NOMO-1 (cell line): Measurements from ENCODE around the gene DISC1.
"Not testable (repeated sequence)": the region's sequence is repeated elsewhere in the genome, so short reads cannot be mapped to it uniquely, and the experiment has no call there.

Experiments
- DNase-seq, 2 experiments: peaks; one replicate each; lab custom pipeline; 2025; ENCODE audit not compliant: unreplicated experiment in 2 of 2; lab: John Stamatoyannopoulos, UW

Gene DISC1

GRCh38 chr1:231605149-231606100, 21.2 kb upstream of the DISC1 start:
- DNase-seq = no peak

- no peak for DNase-seq
Measured at GRCh38 chr1:231606712-231607111, 19.9 kb upstream of the DISC1 start.

GRCh38 chr1:231610388-231610787, 16.2 kb upstream of the DISC1 start:
- DNase-seq = no peak

GRCh38 chr1:231611111-231611510, 15.5 kb upstream of the DISC1 start:
- DNase-seq = no peak

GRCh38 chr1:231611851-231612250, 14.7 kb upstream of the DISC1 start:
- no peak for DNase-seq

- peak; percentile 87 to 97 for DNase-seq
Measured at GRCh38 chr1:231612393-231613089, 14.0 kb upstream of the DISC1 start.

DNA sequence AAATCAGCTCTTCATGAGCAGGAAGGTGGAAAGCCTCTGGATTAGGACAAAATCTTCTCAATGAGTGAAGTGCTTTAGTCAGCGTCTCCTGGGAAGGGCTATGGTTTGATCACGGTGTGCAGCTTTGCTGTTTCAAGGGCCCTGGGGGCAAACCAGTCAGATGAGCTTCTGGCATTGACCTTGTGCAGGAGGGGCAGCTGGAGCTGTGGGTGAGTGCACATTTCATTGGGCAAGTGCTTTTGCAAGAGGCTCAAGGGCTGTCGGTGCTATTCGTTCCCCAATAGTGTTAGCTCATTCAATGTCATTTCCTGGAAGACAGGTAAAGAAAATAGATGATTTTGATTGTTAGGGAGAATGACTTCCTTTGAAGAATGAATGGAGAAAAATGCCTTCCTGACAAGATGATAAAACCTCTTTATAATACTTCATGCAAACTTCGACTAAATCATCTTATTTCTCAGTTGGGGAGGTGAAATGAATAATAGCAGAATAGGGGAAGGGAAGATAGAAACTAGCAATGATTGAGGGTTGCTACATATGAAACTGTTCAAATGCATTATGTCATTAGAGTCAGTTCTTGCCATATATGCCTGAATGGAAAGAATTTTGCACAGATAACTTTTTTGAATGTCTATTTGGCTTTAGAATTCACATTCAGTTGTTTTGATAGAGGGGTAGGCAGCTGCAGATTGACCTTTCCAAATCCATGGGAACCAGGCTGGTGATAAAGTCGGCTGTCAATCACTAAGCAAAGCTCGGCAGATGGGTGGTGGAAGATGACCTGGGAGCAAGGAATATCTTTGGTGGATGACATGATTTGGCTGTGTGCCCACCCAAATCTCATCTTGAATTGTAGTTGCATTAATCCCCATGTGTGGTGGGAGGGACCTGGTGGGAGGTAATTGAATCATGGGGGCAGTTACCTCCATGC, 12.9 kb upstream of the DISC1 start:
- DNase-seq = peak; percentile 79 to 82

DNA sequence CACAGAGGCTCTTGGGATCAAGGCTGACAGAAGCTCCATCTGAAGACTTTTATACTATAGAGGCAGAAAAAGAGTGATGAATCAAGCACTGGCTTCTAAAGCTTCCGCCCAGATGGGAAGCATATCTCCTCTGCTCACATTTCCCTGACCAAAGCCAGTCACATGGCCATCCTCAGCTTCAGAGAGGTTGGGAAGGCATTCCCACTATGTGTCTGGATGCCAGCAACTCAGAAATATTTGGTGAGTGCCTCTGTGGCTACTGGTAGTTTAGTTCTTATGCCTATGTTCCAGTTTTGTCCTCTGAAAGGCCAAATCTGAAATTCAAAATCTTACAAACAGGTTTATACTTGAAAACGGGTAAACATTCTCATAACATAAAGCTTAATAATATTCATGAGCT, 9.9 kb upstream of the DISC1 start:
- no peak for DNase-seq

DNA sequence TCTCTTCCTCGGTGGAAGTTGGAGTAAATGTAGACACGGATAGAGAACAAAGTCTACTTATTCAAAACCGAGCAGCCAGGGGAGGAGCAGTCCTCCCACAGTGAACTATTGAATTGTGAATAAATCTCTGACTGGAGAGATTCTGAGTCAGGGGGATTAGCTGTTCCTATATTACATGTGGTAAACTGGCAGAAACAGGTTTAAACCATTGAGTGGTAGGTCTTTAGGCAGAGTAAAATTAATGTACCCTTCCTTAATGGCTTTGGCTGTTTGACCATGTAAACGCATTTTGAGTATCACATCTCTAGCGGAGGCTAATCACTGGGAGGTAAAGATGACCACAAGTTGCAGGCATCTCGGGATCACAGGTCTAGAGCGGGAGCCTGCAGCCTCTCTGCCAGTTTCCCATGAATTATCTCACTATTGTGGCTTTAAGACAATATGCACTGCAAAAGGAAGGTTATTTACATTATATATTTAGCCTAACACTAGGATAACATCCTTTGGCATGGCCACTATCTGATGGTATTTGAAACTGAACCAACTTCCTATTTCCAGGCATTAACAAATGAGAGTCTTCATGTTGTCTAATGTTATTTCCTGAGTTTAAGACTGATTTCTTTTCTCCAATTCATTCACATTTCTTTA, 7.9 kb upstream of the DISC1 start:
- DNase-seq = no peak

- DNase-seq = no peak
Measured at GRCh38 chr1:231619257-231619634, 7.3 kb upstream of the DISC1 start.

DNA sequence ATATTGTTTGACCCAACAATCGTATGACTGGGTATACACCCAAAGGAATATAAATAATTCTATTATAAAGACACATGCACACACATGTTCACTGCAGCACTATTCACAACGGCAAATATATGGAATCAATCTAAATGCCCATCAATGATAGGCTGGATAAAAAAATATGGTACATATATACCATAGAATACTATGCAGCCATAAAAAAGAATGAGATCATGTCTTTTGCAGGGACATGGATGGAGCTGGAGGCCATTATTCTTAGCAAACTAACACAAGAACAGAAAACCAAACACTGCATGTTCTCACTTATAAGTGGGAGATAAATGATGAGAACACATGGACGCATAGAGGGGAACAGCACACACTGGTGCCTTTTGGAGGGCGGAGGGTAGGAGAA, 1.5 kb upstream of the DISC1 start:
- DNase-seq = not testable (repeated sequence)

DNA sequence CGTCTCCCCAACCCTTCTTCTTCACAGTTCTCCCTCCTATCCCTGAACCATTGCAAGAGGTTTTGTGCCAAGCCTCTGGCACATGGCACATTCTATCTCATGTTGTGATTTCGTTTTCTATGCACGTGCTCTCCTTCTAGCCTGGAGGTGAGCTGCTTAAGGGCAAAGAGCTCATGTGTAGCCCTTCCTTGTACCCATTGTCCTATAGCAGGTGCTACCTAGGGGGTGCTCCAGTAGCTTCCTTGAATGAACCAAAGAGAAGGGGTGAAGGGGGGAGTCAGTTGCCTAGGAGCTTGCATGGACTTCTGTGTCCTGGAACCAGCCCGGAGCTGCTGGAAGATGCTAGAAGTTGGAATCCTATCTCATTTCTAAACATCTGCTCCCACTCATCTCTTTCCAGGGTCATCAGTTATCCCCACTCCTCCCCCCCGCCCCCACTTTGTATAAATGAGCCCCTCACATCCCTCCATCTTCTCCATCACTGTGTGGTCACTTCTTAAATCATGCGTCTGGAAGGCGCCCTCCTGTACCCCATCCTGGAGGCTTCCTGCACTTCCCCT, 535 bp upstream of the DISC1 start:
- DNase-seq = no peak

DNA sequence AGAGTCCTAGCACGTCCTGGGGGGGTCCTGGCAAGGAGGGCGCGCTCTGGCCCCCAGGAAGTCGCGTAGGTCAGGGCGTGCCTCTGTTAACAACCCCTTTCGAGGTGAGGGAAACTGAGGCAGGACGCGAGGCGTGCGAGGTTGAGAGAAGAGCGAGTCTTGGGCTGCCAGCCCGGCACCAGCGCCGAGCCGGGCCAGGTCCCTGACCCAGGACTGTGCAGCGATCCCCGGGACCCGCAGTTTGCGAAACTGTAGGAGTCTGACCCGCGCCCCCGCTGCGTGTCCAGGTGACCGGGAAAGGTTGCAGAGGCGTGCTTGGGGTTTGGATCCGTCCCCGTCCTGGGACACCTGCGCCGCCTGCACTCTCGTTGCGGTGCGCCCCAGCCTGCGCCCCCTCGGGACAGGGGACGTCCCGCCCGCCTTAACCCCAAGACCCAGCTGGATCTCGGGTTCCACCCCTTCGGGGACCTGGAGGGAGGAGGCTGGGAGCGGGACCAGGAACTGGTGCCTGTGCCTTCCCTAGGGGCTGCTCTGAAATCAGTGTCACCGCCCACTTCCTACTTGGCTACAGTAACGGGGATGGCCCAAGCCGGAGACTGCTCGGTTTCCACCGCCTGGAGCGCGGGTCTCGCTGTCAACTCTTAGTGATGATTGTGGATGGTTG, 493 bp downstream of the DISC1 start:
- DNase-seq = peak; percentile 60 to 68

DNA sequence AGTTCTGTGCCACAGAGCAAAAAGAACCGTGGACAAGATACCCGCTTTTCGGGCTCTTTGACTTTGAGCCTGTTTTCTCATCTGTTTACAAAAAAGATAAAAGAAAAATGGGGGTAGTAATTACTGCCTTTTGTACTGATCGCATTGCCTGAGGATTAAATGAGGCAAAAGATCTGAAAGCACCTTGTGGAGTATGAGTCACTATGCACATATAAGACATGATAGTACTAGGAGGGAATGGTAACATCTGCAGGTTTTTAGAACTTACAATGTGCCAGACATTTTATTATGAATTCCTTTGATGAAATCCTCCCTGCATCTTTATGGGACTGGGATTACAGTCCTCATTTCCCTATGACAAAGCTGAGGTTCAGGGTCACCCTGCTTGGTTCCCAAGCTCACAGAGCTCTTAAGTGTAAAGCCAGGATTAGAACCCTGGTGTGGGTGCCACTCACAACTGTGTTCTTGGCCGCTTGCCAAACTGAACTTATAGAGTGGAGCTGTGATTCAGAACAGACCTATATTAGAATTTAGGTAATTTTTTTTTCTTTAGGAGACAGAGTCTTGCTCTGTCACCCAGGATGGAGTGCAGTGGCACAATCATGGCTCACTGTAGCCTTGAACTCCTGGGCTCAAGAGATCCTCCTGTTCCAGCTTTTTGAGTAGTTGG, 1.8 kb downstream of the DISC1 start:
- no peak for DNase-seq

GRCh38 chr1:231629132-231629531, 2.5 kb downstream of the DISC1 start:
- peak; percentile 54 to 75 for DNase-seq

DNA sequence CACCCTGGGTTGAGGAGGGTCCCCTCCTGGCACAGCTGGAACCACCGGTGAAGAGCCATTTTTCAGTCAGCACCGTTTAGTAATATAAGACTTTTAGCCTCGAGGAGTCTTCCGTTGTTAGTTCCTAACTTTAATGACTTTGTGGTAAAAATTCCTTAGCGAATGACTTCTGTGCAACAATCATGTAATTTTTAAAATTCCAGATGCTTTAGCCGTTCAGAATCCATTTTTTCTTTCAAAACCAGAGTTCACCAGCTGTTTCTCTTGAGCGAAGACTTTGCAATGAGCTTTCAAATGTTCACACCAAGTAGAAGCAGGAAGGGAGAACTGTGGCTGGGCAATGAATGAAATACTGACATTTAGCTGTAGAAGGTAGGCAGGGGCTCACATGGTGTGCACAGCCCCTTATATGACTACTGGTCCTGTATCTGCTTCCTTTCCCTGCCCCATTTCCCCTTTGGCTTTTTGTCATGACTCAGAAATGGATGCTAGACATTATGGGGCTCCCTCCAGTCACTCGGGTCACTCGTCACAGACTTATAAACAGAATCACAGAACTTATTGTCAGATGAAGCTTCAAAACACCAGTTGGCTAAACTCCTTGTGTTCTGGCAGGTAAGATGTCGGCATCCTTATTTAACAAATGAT, 4.1 kb downstream of the DISC1 start:
- DNase-seq = no peak

GRCh38 chr1:231631717-231632116, 5.1 kb downstream of the DISC1 start:
- DNase-seq = no peak

GRCh38 chr1:231632119-231632518, 5.5 kb downstream of the DISC1 start:
- no peak for DNase-seq
